Measurements from ENCODE around the gene LRRC36.
"Not testable (repeated sequence)": the region's sequence is repeated elsewhere in the genome, so short reads cannot be mapped to it uniquely, and the experiment has no call there.

Gene LRRC36

DNA sequence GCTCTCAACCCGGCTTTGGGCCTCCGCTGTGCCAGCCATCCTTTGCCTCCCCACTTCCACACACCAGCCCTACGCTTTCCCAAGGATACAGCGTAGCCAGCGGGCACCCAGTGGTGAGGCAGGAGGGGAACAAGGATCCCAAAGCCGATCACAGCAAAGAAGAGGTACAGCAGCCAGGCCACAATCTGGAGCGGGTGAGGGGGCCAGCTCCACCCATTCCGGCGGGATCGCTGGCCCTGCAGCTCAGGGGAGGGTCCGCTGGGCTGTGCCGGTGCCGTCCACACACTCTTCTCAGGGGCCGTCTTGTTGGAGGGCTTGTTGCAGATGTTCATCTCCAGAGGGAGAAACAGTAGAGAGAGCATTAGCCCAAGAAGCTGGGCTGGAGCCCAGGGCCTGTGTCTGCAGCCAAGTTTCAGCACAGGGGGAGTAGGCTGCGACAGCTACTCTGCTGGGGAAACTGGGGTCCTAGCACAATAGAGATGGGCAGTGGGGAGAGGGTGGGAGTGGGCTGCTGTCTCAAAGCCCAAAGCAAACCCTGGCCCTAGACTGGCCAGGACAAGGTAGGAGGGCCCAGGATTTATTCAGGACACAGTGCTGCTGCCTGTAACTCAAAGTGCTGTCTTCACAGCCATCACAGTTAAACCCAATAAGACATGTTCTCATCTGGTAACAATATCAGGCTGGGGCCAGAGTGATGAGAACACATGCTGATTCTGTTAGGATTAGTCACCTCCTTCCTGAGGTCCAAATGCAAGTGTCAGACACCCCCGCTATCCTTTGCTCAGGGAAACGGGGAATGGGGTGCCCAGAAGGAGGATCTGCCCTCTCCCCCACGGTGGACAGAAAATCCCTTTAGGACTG lies 79.7 kb downstream of the LRRC36 start:
- no peak for DNase-seq

DNA sequence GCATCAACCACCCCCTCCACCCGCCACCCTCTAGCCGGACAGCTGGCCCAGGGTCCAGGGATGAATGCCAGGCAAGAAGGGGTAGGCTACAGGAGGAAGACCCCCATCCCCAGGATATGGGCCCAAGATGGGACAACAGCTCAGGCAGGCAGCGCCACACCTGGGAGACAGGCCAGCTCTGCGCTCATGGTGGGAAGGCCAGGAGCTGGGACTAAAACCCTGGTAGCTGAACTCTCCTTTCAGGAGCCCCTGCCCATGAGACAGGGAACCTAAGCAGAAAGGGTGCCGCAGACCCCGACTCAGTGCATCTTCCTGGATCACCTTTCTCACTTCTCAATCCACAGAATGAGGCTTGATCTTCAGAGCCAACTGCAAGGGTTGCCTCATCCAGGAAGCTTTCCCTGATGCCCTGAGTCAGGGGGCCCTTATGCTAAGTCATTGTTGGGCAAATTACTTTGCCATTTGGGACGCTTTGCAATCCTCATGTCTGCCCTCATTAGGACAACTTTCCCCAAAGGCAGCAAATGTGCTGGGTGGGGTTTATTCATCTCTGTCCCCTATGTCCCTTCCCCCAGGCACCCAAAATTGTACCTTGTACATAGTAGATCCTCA lies 80.7 kb downstream of the LRRC36 start:
- no peak for DNase-seq

DNA sequence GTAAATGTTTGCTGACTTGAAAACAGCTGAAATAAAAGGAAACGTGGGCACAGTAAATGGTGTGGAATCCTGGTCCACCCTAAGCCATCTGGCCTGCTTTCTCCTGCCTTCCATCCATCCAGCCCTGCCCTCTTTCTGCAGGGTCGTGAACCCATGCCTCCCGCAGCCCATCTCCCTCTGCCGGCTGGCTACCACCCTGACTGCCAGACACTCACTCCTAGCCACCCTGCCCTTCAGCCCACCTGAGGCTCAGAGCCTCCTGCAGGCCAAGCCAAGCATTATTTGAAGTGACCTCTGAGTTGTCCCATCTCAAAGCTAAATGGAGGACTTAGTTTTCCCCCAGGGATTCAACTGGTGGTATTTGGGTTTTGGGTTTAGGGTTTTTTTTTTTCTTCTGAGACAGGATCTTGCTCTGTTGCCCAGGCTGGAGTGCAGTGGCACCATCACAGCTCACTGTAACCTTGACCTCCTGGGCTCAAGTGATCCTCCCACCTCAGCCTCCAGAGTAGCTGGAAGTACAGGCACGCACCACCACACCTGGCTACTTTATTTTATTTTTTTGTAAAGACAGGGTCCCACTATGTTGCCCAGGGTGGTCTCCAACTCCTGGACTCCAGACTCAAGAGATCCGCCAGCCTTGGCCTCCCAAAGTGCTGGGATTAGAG lies 81.3 kb downstream of the LRRC36 start:
- DNase-seq: no peak

DNA sequence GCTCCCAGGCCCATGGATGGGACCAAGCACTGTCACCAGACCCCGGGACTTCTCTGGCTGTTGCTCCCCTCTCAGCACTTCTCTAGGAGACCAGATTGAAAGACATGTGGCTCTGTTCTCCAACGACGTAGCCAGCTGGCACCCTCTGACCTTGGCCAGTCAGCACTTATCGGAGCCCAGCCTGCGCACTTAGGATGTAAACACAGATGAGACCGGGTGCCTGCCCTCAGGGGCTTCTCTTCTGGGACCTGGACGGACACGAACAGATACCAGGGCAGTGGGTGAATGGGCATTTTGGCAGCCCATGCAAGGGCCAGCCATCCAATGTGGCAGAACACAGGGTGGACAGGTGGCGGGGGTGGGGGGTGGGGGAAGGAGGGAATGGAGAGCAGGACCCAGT lies 83.0 kb downstream of the LRRC36 start:
- DNase-seq: no peak

DNA sequence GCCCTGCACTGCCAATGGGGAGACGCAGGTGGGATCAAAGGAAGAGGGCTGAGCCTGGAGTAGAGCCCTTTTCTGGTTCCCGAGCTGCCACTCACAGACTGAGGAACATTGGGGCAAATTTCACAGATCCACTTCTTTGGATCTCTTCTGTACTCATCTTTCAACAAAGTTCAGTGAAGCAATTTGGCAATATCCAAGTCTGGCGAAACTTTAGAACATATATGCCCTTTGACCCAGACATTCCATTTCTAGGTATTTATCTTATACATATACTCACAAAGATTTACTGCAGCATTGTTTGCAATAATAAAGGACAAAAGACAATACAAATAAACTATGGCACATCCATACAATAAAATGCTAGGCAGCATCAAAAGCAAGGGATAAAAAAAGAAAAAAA lies 84.7 kb downstream of the LRRC36 start:
- DNase-seq: no peak

DNA sequence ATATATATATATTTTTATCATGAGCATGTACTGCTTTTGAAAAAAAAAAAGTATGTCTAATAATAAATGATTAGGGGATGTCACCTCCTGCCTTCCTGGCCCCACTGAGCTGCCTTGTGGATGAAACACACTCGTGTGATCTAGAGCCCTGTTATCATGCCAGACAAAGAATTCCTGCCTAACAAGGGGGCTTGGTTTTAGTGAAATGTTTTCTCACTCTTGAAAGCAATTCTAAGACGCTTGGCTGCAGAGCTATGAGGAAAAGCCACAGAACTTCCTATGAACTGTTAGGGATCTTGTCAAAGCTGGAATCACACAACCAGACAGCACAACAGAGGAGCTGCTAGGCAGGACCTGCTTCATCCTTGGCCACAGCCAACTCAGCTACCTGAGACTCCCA lies 85.7 kb downstream of the LRRC36 start:
- DNase-seq: no peak

DNA sequence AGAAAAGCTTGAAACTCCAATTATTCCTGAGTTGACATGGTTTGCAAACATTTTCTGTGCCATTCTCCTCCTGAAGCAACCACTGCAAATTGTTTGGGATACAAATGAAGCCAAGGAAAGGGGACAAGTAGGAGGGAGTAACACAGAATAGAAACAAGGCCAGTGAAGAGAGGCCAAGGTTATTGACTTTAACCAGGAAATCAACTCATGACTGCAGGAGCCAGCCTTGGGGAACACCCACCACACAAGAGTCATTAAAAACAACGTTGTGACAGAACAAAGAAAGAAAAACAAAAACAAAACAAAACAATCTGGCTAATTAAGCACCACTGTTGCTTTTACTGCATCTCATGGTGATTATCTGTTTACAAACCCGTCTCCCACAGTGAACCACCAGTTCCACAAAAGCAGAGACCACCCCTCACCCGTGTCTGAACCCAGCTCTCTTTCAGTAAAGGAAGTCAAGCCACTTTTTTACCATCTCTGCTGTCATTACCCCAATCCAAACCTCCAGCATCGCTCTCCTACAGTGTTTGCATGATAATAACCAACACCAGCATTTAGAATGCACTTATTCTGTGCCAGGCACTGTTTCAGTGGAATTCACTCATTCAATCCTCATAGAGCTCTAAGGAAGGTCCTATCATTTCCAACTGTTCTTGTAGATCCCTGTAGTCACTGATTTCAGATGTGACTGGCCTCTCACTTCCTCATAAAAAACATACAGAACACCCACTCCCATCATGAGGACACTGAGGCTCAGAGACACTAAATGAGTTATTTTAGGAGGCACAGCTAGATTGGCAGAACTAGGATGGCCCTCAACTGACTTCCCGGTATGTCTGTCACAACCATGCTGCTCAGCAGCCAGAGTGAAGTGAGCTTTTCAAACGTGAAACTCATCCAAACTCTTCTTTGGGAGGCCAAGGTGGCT lies 87.6 kb downstream of the LRRC36 start:
- DNase-seq: no peak

DNA sequence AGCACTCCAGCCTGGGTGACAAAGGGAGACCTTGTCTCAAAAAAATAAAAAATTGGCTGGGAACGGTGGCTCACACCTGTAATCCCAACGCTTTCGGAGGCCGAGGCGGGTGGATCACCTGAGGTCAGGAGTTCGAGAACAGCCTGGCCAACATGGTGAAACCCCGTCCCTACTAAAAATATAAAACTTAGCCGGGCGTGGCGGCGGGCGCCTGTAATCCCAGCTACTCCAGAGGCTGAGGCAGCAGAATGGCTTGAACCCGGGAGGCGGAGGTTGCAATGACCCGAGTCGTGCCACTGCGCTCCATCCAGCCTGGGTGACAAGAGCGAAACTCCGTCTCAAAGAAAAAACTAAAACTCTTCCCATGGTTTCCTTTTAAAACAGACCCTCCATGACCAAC lies 88.8 kb downstream of the LRRC36 start:
- not testable (repeated sequence) for DNase-seq

DNA sequence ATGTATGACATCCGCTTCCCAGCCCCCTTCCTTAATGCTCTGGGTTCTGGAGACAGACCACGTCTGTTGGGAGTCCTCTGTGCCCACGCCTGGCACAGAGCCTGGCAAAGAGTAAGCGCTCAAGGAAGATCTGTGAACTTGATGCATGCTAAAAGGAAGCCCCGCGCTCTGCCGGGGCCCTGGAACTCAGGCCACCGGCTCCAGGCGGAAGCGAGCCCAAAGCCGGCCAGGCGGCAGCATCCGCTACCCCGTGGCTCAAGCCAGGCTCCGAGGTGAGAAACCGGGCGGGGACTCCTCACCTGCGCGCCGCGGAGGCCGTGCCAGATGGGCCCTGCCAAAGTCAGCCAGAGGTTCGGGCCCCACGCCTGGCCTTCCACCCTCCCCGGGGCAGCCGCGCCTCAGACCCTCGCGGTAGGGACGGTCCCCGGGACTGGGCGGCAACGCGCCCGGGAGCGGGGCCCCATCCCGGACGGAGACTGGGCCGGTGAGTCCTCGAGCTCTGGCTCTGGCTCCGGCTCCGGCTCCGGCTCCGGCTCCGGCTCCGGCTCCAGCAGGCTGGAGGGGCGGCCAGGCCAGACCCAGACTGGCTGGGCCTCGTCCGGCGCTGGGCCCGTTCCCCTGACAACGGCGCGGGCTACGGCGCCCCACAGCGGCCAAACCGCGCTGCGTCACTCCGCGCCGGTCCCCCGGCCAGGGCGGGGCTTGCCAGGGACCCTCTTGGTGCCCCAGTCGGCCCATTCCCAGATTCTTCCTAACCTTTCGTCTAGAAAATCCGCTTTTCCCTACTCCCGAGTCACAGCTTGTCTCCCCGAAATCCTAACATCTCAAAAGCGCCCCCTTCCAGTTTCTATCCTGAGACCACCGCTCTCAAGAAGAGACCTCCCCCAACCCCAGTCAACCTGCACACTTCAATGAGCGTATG lies 89.5 kb downstream of the LRRC36 start, which contains the start of gene ZDHHC1:
Gene ZDHHC1 (minus strand): TSS at position 606 of the 922 bp plus-strand sequence. CDS start 8,702 bp downstream, outside the sequence.
- no peak for DNase-seq

DNA sequence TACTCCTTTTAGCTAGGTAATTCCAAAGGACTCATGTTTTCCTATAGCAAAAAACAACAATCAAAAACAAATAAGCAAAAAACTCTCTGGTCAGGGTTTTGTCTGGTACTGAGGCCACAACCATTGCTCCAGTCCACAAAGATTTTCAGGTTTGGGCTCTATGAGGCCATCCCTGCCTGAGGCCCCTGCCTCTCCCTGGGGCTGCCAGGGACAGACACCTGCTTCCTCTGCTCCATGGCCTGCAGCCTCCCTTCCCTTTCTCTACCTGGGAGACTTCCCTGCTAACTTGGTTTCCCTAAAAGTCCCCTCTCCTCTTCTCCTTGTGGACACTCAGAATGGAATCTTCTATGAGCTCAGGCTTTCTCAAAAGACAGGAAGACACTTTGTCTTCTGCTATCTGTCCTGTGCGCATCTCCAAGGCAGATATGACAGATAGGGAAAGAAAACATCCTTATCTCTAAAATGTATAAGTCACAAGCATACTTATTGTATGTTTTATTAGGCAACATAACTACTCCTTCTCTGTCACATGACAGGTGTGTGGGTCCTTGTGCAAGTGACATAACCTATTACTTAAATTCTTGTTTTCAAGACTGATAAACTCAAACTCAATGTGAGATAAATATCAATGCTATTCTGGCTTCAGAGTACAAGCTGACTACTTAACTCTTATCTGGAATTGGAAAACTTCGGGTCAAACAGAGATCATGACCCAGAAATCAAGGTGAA lies 90.9 kb downstream of the LRRC36 start:
- DNase-seq: no peak

DNA sequence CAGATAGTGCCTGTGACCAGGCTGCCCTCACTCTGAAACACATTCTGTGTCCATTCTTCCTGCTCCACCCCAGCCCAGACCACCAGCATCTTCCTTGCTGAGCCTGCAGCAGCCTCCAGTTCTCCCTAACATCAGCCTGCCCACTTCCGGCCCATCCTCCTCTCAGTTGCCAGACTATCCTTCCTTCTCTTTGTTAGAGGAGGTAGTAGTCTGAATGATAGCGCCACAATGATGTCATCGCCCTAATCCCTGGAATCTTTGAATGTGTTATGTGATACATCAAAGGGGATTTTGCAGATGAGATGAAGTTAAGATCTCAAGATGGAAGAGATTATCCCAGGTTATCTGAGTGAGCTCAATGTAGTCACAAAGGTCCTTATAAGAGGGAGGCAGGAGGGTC lies 92.9 kb downstream of the LRRC36 start:
- no peak for DNase-seq

DNA sequence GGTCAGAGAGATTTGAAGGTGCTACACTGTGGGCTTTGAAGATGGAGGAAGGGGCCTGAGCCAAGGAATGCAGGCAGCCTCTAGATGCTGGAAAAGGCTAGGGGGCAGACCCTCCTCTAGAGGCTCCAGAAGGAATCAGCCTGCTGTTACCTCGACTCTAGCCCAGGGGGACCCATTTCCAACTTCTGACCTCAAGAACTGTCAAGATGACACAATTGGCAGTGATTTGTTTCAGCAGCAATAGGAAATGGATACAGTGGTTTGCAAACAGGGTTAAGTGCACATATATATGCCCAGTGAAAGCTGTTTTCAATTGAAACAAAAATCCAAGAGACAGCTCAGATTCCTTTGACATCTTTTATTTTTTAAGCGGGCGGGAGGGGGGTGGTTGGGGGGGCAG lies 93.3 kb downstream of the LRRC36 start:
- DNase-seq: no peak

DNA sequence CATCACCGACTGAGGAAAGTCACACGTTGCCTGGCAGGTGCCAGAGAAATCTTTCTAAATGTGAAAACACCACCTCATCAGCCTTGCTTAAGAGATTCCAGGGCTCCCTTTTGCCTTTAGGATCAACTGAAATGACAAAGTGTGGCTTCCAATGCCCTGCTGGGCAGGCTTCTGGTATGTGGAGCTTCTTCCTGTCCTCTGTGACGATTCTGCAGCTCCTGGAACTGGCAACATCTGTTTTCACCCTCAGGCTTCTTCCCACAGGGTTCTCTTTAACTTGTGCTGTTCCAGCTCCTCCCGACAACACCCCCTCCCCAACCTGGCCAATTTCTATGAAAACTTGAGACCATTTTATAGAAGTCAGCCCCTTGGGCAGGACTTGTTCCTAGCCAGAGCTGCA lies 94.4 kb downstream of the LRRC36 start:
- DNase-seq: no peak

DNA sequence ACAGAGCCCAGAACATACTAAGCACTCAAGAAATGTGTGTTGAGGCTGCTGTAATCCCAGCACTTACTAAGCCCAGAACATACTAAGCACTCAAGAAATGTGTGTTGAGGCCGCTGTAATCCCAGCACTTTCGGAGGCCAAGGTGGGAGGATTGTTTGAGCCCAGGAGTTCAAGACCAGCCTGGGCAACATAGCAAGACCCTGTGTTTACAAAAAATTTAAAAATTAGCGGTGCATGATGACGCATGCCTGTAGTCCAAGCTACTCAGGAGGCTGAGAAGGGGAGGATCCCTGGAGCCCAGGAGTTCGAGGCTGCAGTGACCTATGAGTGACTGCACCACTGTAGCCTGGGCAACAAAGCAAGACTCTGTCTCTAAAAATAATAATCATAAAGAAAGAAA lies 96.4 kb downstream of the LRRC36 start:
- no peak for DNase-seq

DNA sequence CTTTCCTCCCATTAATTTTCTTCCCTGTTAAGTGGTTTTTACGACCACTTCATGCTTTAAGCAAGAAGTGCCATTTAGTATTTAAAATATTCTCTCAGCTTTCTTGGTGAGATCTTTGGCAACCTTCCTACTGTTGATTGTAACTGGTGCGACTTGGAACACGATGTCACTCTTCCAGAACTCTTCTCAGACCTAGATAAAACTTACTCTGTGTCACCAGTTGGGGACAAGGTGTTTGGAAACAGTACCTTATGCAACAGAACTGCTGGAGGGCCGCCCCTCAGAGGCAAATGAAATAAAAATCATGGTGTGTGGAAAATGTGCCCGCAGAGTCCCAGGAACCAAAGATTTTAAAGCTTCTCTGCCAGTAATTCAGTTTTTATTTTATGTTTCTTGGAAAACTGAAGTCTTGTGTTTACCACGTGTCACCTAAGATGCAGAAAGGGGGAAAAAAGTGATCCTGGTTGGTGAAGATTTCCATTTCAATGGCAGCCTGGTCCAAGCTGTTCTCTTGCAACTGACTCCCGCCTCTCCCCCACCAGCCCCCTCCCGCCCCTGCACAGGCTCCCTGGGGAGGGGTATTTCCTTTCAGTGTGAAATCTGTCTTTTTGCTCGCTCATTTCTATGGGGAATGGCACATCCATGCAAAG lies 97.1 kb downstream of the LRRC36 start:
- DNase-seq: no peak

DNA sequence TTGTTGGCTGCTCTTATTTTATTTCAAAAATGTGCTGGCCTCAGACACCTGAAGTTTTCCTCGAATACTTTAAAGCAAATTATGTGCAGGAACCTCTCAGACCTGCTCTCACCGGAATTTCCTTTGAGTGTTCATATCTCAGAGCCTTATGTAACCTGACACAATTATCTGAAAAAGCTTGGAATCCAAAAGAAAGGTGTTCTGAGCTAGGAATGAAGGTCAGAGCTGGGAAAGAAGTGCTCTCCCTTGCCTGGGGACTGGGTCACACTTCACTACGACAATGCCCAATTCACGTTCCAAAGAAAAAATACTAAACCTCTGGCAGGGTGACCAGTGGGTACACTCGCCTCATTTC lies 97.6 kb downstream of the LRRC36 start:
- DNase-seq: no peak

DNA sequence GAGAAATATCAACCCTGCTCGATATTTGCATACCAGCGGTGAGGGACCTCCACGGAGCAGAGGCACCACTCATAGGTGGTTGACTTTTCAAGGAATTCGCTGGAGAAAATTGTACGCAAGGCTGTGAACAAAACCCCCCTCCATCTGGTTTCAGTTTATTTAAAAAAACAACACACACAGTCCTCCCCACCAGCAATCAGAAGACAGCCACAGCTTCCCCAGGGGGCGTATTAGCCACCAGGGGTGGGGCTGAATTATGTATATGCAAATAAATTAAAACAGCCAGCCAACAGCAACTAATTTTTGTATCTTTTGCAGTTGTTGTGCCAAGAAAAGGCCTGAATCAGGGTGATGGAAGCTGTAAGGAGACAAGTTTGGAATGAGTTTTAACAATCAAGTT lies 98.4 kb downstream of the LRRC36 start:
- DNase-seq: no peak

DNA sequence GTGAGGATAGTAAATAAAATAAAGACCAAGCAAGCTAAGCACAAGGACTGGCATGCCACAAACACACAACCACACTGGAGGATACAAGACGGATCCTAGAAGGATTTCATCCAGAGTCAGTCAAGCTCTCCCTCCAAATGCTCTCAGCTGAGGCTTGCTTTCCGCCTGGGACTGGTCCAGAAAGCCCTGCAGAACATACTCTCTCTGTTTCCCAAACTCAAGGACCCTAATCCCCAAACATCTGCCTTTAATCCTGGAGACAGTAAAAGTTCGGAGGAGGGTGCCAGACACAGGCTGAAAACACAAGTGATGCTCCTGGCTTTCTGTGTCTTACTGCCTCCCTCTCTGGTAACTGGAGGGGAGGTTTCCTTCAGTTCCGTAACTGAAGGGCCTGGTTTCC lies 99.0 kb downstream of the LRRC36 start:
- DNase-seq: no peak

DNA sequence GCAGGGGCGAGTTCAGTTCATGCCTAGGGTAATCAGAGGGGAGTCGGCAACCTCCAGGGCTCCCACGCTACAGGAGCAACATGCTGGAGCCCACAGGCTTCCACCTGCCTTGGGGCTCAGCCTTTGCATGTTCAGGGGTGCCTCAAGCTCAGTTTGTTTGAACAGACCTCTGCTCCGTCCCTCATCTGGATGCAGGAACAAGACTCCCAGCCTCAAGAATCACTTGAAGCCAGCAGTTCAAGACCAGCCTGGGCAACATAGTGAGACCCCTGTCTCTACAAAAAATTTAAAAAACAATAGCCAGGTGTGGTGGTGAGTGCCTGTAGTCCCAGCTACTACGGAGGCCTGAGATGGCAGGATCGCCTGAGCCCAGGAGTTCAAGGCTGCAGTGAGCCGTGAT lies 99.4 kb downstream of the LRRC36 start:
- no peak for DNase-seq

DNA sequence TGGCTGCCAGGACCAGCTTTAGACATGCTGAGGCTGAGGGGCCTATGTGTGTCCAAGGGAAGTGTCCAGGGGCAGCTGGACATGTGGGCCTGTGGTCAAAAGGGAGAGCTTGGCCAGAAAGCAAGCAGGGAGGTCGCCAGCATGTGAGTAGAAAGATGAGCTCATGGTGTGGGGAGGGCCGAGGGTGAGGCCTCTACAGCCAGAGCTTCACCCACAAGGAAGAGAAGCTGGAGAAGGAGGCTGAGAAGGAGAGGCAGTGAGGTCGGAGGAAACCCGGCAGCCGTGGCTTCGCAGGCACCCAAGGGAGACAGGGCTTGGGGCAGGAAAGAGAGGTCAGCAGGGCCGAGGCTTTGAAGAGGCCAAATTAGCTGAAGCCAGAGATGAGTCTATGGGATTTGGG lies 100.3 kb downstream of the LRRC36 start:
- no peak for DNase-seq
